ENCODE data around the gene CYTH2. TPM values are rescaled to one million over a fixed set of nuclear protein-coding genes. Genes with fewer than 3 reads are reported as not detected.
A peak's percentile ranks its signal among the peaks of the same experiment; 100 is the strongest.

Gene CYTH2
- total and polyA plus RNA-seq, 9 of the 15 experiments (the other 6 are each of a cell fraction or from before 2014, with no cell fraction given), result 1.8 to 45.2 (median 23.8) TPM

GRCh38 chr19:48445606-48446481 is 23.3 kb upstream of the CYTH2 start, which contains the start of gene GRWD1 (continued):
- no peak for TF ChIP-seq MBD1 (CRISPR knock-in tag; IDR thresholded peaks at IDR 0.05)
- no peak for TF ChIP-seq MITF (IDR thresholded peaks at IDR 0.05)
- TF ChIP-seq RFX5 (IDR thresholded peaks at IDR 0.05; ENCODE audit: low read depth, low read length), result no peak
- no peak for TF ChIP-seq BRF1 (IDR thresholded peaks at IDR 0.05; ENCODE audit: borderline replicate concordance, extremely low read depth, insufficient read length)
- TF ChIP-seq HLTF (IDR thresholded peaks at IDR 0.05), result no peak
- no peak for TF ChIP-seq TFAM (CRISPR knock-in tag; conservative IDR thresholded peaks at IDR 0.05)
- TF ChIP-seq ZNF740 (CRISPR knock-in tag; IDR thresholded peaks at IDR 0.05), result no peak
- no peak for TF ChIP-seq ZNF740 (tag; IDR thresholded peaks at IDR 0.05)
- no peak for TF ChIP-seq TFE3 (CRISPR knock-in tag; IDR thresholded peaks at IDR 0.05)
- TF ChIP-seq KDM1A (IDR thresholded peaks at IDR 0.05), result no peak
- no peak for TF ChIP-seq MCM2 (IDR thresholded peaks at IDR 0.05; ENCODE audit: low read depth)
- peak; percentile 77 for TF ChIP-seq POLR2B (IDR thresholded peaks at IDR 0.05; ENCODE audit: low read depth, partially characterized antibody)
- TF ChIP-seq POLR2AphosphoS5 (IDR thresholded peaks at IDR 0.05; ENCODE audit: control insufficient read depth, insufficient read depth, low read depth, low read length), result peak; percentile 55; the same call in 1 of the 2 replicates
- no peak for TF ChIP-seq SNAPC5 (CRISPR knock-in tag; IDR thresholded peaks at IDR 0.05)
- no peak for TF ChIP-seq RBM17 (IDR thresholded peaks at IDR 0.05; ENCODE audit: borderline replicate concordance, low read depth, low read length)
- peak; percentile 51 to 89 for TF ChIP-seq AFF1 (IDR thresholded peaks at IDR 0.05; ENCODE audit: low read depth in 1 of 2, partially characterized antibody in 2 of 2)
- 0 out of 2 replicates have a peak, but pooled peaks have one; percentile 60 for TF ChIP-seq THRAP3 (IDR thresholded peaks at IDR 0.05; ENCODE audit: borderline replicate concordance)

All from K562 (cell line).